Sciatic nerve (tissue), 2 donors: Measurements from ENCODE around the gene SPACA9. TPM values are rescaled to one million over a fixed set of nuclear protein-coding genes. Genes with fewer than 3 reads are reported as not detected.

Source experiments
- ATAC-seq: fragments of 200-7000 bp; cut with Tn5 transposase; one replicate; pipeline ENCODE4 v1.9.1; 2020; ENCODE audit warnings: mild to moderate bottlenecking, moderate library complexity
- DNase-seq: peaks from one replicate; pipeline ENCODE4 v3.0.0-alpha.2; 2020; ENCODE audit warnings: low spot score
- intact Hi-C: fragments of 100-400 bp; cut with DNase I; formaldehyde crosslinking; loops from one replicate; pipeline ENCODE4 v1.14.2; 2022
- total RNA-seq: library from RNA; stranded (reverse); fragmentation: NEBNext Ultra II Directional; extraction: Animal tissue kit (Norgen Biotek cat#: 25700); gene quantifications from one replicate; pipeline ENCODE4 v1.2.1, GENCODE V29; 2021
- donor health status: DM: no; HTN: no; CAD: no.
- donor health status: DM: no; HTN: no; CAD: no.

Gene SPACA9
- 9.3 TPM for total RNA-seq

- DNase-seq (peak; percentile 85), ATAC-seq (peak; percentile 94)
- intact Hi-C loops = no loop called here
These were observed at the start of gene SPACA9 for GRCh38 chr9:132878695-132879456. Gene SPACA9, plus strand, starts transcription at chr9:132878898. Its CDS starts 5,050 bp downstream, at chr9:132883948.

- peak; percentile 8 for DNase-seq
- intact Hi-C loops = no loop called here
These were observed 46.4 kb upstream of the SPACA9 start for GRCh38 chr9:132832171-132832881.

GRCh38 chr9:132833550-132834121 is 45.1 kb upstream of the SPACA9 start:
- peak; percentile 22 for ATAC-seq
- DNase-seq = peak; percentile 51
- intact Hi-C loops = no loop called here

More at GRCh38 chr9:132832171-132832881, 46.4 kb upstream of the SPACA9 start:
- ATAC-seq = no peak

- DNase-seq = peak; percentile 5
- intact Hi-C loops = no loop called here
These were observed 44.4 kb upstream of the SPACA9 start for GRCh38 chr9:132834343-132834742.

GRCh38 chr9:132837501-132838286 is 41.0 kb upstream of the SPACA9 start:
- intact Hi-C loops = no loop called here
- peak; percentile 10 for DNase-seq
- ATAC-seq = no peak

More at GRCh38 chr9:132834343-132834742, 44.4 kb upstream of the SPACA9 start:
- ATAC-seq = no peak

GRCh38 chr9:132838291-132838690 is 40.4 kb upstream of the SPACA9 start:
- no peak for ATAC-seq
- intact Hi-C loops = no loop called here
- peak; percentile 8 for DNase-seq

- intact Hi-C loops = no loop called here
- DNase-seq (peak; percentile 34), ATAC-seq (no peak)
These were observed 37.7 kb upstream of the SPACA9 start for GRCh38 chr9:132840980-132841379.

- ATAC-seq (no peak), DNase-seq (peak; percentile 17)
- intact Hi-C loops = no loop called here
These were observed 36.3 kb upstream of the SPACA9 start for GRCh38 chr9:132842124-132843044.

GRCh38 chr9:132846109-132846917 is 32.4 kb upstream of the SPACA9 start:
- ATAC-seq (no peak), DNase-seq (no peak)
- intact Hi-C loops = no loop called here

- no peak for DNase-seq
- ATAC-seq = no peak
- intact Hi-C loops = no loop called here
These were observed 31.7 kb upstream of the SPACA9 start for GRCh38 chr9:132846918-132847515.

GRCh38 chr9:132849185-132849706 is 29.5 kb upstream of the SPACA9 start:
- ATAC-seq = no peak
- intact Hi-C loops = no loop called here
- no peak for DNase-seq

- DNase-seq = no peak
- intact Hi-C loops = no loop called here
- ATAC-seq = no peak
These were observed 25.2 kb upstream of the SPACA9 start for GRCh38 chr9:132853482-132853881.

GRCh38 chr9:132854832-132855231 is 23.9 kb upstream of the SPACA9 start:
- intact Hi-C loops = no loop called here
- DNase-seq (no peak), ATAC-seq (no peak)

GRCh38 chr9:132855904-132856303 is 22.8 kb upstream of the SPACA9 start:
- DNase-seq (no peak), ATAC-seq (no peak)
- intact Hi-C loops = no loop called here

GRCh38 chr9:132857031-132857430 is 21.7 kb upstream of the SPACA9 start:
- ATAC-seq (peak; percentile 96), DNase-seq (peak; percentile 75)
- intact Hi-C loops = no loop called here

- DNase-seq (no peak), ATAC-seq (peak; percentile 71)
- intact Hi-C loops = no loop called here
These were observed 20.9 kb upstream of the SPACA9 start for GRCh38 chr9:132857616-132858342.
